Keratinocyte (primary cell): Measurements from ENCODE around the gene SCN2B. TPM values are rescaled to one million over a fixed set of nuclear protein-coding genes. Genes with fewer than 3 reads are reported as not detected.

Experiments used
- DNase-seq: peaks from one replicate; pipeline ENCODE4 v3.0.0-alpha.2; 2011; ENCODE audit warnings: low read depth, missing footprints, low spot score
- FAIRE-seq: peaks from 2 replicates; lab custom pipeline; 2011; peaks lifted over from hg19 to GRCh38; lab: Jason Lieb, UNC
- H2AFZ ChIP-seq: 2 replicates; pipeline ENCODE4 v1.6.0; 2012; ENCODE audit warnings: low read length, control low read depth, inconsistent platforms; ENCODE audit not compliant: control insufficient read depth
- H3K27ac ChIP-seq: 2 replicates; pipeline ENCODE4 v1.5.1; 2011; ENCODE audit warnings: low read length; ENCODE audit not compliant: control insufficient read depth, insufficient read depth
- H3K27me3 ChIP-seq: 3 replicates; pipeline ENCODE4 v1.6.0; 2011; ENCODE audit warnings: low read length; ENCODE audit not compliant: control insufficient read depth, insufficient read depth; ENCODE audit errors: extremely low read depth
- H3K36me3 ChIP-seq, 2 experiments: 2 replicates in 1 of 2; 3 replicates in 1 of 2; pipeline ENCODE4 v1.5.1; 2011; ENCODE audit warnings: low read length in 2 of 2, mild to moderate bottlenecking in 1 of 2; ENCODE audit not compliant: control insufficient read depth in 2 of 2, insufficient read depth in 2 of 2; ENCODE audit errors: extremely low read depth in 1 of 2
- H3K4me1 ChIP-seq: 3 replicates; pipeline ENCODE4 v1.5.1; 2011; ENCODE audit warnings: low read length; ENCODE audit not compliant: control insufficient read depth, insufficient read depth; ENCODE audit errors: extremely low read depth
- H3K4me2 ChIP-seq: 3 replicates; pipeline ENCODE4 v1.6.0; 2011; ENCODE audit warnings: low read depth, low read length; ENCODE audit not compliant: control insufficient read depth, insufficient read depth; ENCODE audit errors: extremely low read depth
- H3K4me3 ChIP-seq, 3 experiments: fragments of 200-600 bp in 1 of 3; sonication (generic) in 1 of 3; 2 replicates in 2 of 3; 3 replicates in 1 of 3; pipeline ENCODE4 v1.5.1; 2011 to 2016; ENCODE audit warnings: low read length in 3 of 3, mild to moderate bottlenecking in 3 of 3, control low read depth in 2 of 3, inconsistent platforms in 1 of 3, low read depth in 1 of 3, mixed read lengths in 1 of 3, mixed run types in 1 of 3, moderate library complexity in 1 of 3; ENCODE audit not compliant: control insufficient read depth in 2 of 3, insufficient read depth in 2 of 3; ENCODE audit errors: extremely low read depth in 1 of 3
- H3K79me2 ChIP-seq: 2 replicates; pipeline ENCODE4 v1.6.0; 2012; ENCODE audit warnings: low read length; ENCODE audit not compliant: control insufficient read depth, insufficient read depth
- H3K9ac ChIP-seq: 3 replicates; pipeline ENCODE4 v1.6.0; 2011; ENCODE audit warnings: low read length; ENCODE audit not compliant: control insufficient read depth, insufficient read depth; ENCODE audit errors: extremely low read depth
- H3K9me1 ChIP-seq: 3 replicates; pipeline ENCODE4 v1.6.0; 2011; ENCODE audit warnings: low read length; ENCODE audit not compliant: control insufficient read depth, insufficient read depth; ENCODE audit errors: extremely low read depth
- H3K9me3 ChIP-seq: 2 replicates; pipeline ENCODE4 v1.5.1; 2012; ENCODE audit warnings: low read depth, low read length; ENCODE audit not compliant: control insufficient read depth
- H4K20me1 ChIP-seq: 3 replicates; pipeline ENCODE4 v1.6.0; 2011; ENCODE audit warnings: low read length; ENCODE audit not compliant: control insufficient read depth, insufficient read depth; ENCODE audit errors: extremely low read depth
- CTCF ChIP-seq, 3 experiments: IDR thresholded peaks in 1 of 3; conservative IDR thresholded peaks in 1 of 3; optimal IDR thresholded peaks in 1 of 3; 2 replicates in 2 of 3; 3 replicates in 1 of 3; pipeline versions ENCODE3 to v1.5.1; 2011; ENCODE audit warnings: low read length in 3 of 3, mild to moderate bottlenecking in 3 of 3, moderate library complexity in 2 of 3, control low read depth in 1 of 3, inconsistent platforms in 1 of 3; ENCODE audit not compliant: insufficient read depth in 2 of 3; ENCODE audit errors: extremely low read depth in 1 of 3
- EZH2 ChIP-seq: IDR thresholded peaks from one replicate; pipeline ENCODE4 v1.6.1; 2012; ENCODE audit warnings: inconsistent platforms, mild to moderate bottlenecking, low read length, moderate library complexity
- dilution Hi-C: fragments of 300-500 bp; cut with MboI; formaldehyde crosslinking; loops from one replicate; pipeline ENCODE4 v1.7.0; 2020; ENCODE audit warnings: low sequenced_read_pairs; ENCODE audit not compliant: extremely low pct_ligation_motif_present
- polyA plus RNA-seq, 5 experiments: library from polyadenylated mRNA; depleted of rRNA in 3 of 5; stranded (reverse) in 3 of 5; stranded (forward) in 1 of 5; unstranded in 1 of 5; fragments of >200 nt; gene quantifications; 1 replicate in 1 of 5; 2 replicates in 3 of 5; 3 replicates in 1 of 5; pipeline versions ENCODE4 v1.2.1 to v1.2.3, GENCODE V29; 2011 to 2012; ENCODE audit warnings: missing spikeins in 2 of 5, low read depth in 1 of 5, low replicate concordance in 1 of 5
- small RNA-seq, 3 experiments: library from RNA; depleted of rRNA; stranded (forward); fragments of <200 nt; gene quantifications; one replicate each; pipeline ENCODE3, GENCODE V24; 2012; ENCODE audit warnings: low read depth in 3 of 3, low replicate concordance in 1 of 3; ENCODE audit not compliant: insufficient read length in 3 of 3

The SCN2B gene
- polyA plus RNA-seq, 1 donor (not counting 4 experiments of a cell fraction or from before 2014, with no cell fraction given) = 0.56 TPM

GRCh38 chr11:118114266-118114665 is 62.2 kb downstream of the SCN2B start:
- H3K79me2 ChIP-seq = no peaks in the 10 kb centered on the region
- H2AFZ ChIP-seq = no peak overlapping the region
- H3K4me3 ChIP-seq = no peak overlapping the region
- FAIRE-seq (no peak), DNase-seq (no peak)
- H3K27me3 ChIP-seq = no peaks in the 10 kb centered on the region
- peaks cover 4% of the 10 kb centered on the region for H3K4me1 ChIP-seq
- H3K9ac ChIP-seq = no peak overlapping the region
- no peaks in the 10 kb centered on the region for H3K36me3 ChIP-seq
- dilution Hi-C loops = no loop called here
- TF ChIP-seq CTCF (optimal IDR thresholded peaks at IDR 0.05 in 1 of 3, IDR thresholded peaks at IDR 0.05 in 1 of 3, conservative IDR thresholded peaks at IDR 0.05 in 1 of 3; ENCODE audit: extremely low read depth in 1 of 3, insufficient read depth in 2 of 3, low read length in 3 of 3) (peak in 2 of 3 experiments; percentile 44 to 48), EZH2 (no peak)
- H3K4me2 ChIP-seq = no peak overlapping the region
- no peak overlapping the region for H3K27ac ChIP-seq
- no peaks in the 10 kb centered on the region for H4K20me1 ChIP-seq
- H3K9me1 ChIP-seq = no peaks in the 10 kb centered on the region
- H3K9me3 ChIP-seq = no peaks in the 10 kb centered on the region

- FAIRE-seq = no peak
- Histone ChIP-seq H3K9me1 (no peaks in the 10 kb centered on the region), H3K9ac (no peak overlapping the region), H3K27ac (no peak overlapping the region), H2AFZ (no peak overlapping the region), H3K79me2 (no peaks in the 10 kb centered on the region), H3K27me3 (no peaks in the 10 kb centered on the region), H4K20me1 (no peaks in the 10 kb centered on the region), H3K4me1 (peaks cover 4% of the 10 kb centered on the region), H3K9me3 (no peaks in the 10 kb centered on the region), H3K4me3 (no peak overlapping the region), H3K36me3 (no peaks in the 10 kb centered on the region), H3K4me2 (no peak overlapping the region)
- no peak for DNase-seq
- no peak for TF ChIP-seq EZH2
- TF ChIP-seq CTCF (optimal IDR thresholded peaks at IDR 0.05 in 1 of 3, IDR thresholded peaks at IDR 0.05 in 1 of 3, conservative IDR thresholded peaks at IDR 0.05 in 1 of 3; ENCODE audit: extremely low read depth in 1 of 3, insufficient read depth in 2 of 3, low read length in 3 of 3) = no peak
- dilution Hi-C loops = no loop called here
Measured at GRCh38 chr11:118112711-118113430, 63.6 kb downstream of the SCN2B start.

Small RNA genes lying within 50 kb of the gene (small RNA-seq; reads per million reads assigned to genes)
- gene HSPE1P18 = 0 reads per million in 3 experiments

Other genes starting within 250 kb of the SCN2B start
- gene TMPRSS13, start 247.2 kb downstream of the SCN2B start, polyA plus RNA-seq = 0.95 to 5.2 TPM (median 1.8 TPM) in 3 replicates
- 0.04 to 0.23 TPM (median 0.14 TPM) in 3 replicates for gene IL10RA, start 190.2 kb downstream of the SCN2B start, polyA plus RNA-seq
- gene TMPRSS4, start 99.6 kb downstream of the SCN2B start, polyA plus RNA-seq = 0.69 to 1.7 TPM (median 1.2 TPM) in 3 replicates
- not detected in 3 replicates for gene SMIM35, start 89.7 kb downstream of the SCN2B start, polyA plus RNA-seq
- 6.3 to 10.8 TPM (median 7.7 TPM) in 3 replicates for gene SCN4B, start 23.8 kb downstream of the SCN2B start, polyA plus RNA-seq
- gene JAML, start 48.4 kb upstream of the SCN2B start, polyA plus RNA-seq = 0.01 TPM in 1 of 3 replicates, not detected in the others
- gene MPZL3, start 75.7 kb upstream of the SCN2B start, polyA plus RNA-seq = 6.3 to 7.9 TPM (median 6.5 TPM) in 3 replicates
- 98.4 to 237 TPM (median 225 TPM) in 3 replicates for gene MPZL2, start 87.7 kb upstream of the SCN2B start, polyA plus RNA-seq
- 0.06 TPM in 1 of 3 replicates, not detected in the others for gene CD3E, start 128.1 kb upstream of the SCN2B start, polyA plus RNA-seq
- not detected in 3 replicates for gene CD3D, start 166.1 kb upstream of the SCN2B start, polyA plus RNA-seq
- not detected in 3 replicates for gene CD3G, start 167.7 kb upstream of the SCN2B start, polyA plus RNA-seq
- gene UBE4A, start 183.0 kb upstream of the SCN2B start, polyA plus RNA-seq = 11.9 to 19.5 TPM (median 14.8 TPM) in 3 replicates
- gene ATP5MG, start 225.0 kb upstream of the SCN2B start, polyA plus RNA-seq = 259 to 463 TPM (median 338 TPM) in 3 replicates